Measurements from ENCODE around the gene DIAPH2. TPM values are rescaled to one million over a fixed set of nuclear protein-coding genes. Genes with fewer than 3 reads are reported as not detected.

Gene DIAPH2
- total RNA-seq, 1 experiment from 2014 or later, result 10.9 TPM

DNA sequence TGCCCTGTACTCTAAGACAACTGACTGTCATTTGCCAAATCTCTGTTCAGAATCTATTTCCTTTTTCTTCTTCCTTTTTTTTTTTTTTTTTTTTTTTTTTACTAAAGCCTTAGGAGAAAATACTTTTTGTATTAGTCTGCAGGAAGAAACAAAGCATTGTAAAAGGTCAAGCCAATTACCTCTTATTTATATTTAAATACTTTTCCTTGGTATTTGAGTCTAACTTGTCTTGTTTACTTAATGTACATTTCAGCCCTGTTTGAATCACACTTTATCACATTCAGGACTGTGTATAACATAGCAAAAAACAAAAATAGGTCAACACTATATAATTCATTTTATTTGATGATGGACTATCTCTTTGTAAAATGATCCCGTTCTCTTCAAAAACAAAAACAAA is 461.3 kb downstream of the DIAPH2 start (continued):
- TF ChIP-seq, protein P1, sequence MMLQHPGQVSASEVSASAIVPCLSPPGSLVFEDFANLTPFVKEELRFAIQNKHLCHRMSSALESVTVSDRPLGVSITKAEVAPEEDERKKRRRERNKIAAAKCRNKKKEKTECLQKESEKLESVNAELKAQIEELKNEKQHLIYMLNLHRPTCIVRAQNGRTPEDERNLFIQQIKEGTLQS (IDR thresholded peaks at IDR 0.05), result no peak
- no peak for TF ChIP-seq POLR2AphosphoS5 (IDR thresholded peaks at IDR 0.05; ENCODE audit: low read depth, low read length)
- TF ChIP-seq ZNF274 (IDR thresholded peaks at IDR 0.05; ENCODE audit: low read depth, low read length), result no peak
- no peak for TF ChIP-seq SRF (IDR thresholded peaks at IDR 0.05; ENCODE audit: low read depth)
- no peak for TF ChIP-seq EGR1 (IDR thresholded peaks at IDR 0.05; ENCODE audit: low read depth)
- TF ChIP-seq, protein P2, sequence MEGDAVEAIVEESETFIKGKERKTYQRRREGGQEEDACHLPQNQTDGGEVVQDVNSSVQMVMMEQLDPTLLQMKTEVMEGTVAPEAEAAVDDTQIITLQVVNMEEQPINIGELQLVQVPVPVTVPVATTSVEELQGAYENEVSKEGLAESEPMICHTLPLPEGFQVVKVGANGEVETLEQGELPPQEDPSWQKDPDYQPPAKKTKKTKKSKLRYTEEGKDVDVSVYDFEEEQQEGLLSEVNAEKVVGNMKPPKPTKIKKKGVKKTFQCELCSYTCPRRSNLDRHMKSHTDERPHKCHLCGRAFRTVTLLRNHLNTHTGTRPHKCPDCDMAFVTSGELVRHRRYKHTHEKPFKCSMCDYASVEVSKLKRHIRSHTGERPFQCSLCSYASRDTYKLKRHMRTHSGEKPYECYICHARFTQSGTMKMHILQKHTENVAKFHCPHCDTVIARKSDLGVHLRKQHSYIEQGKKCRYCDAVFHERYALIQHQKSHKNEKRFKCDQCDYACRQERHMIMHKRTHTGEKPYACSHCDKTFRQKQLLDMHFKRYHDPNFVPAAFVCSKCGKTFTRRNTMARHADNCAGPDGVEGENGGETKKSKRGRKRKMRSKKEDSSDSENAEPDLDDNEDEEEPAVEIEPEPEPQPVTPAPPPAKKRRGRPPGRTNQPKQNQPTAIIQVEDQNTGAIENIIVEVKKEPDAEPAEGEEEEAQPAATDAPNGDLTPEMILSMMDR (IDR thresholded peaks at IDR 0.05 in 2 of 3, conservative IDR thresholded peaks at IDR 0.05 in 1 of 3; ENCODE audit: borderline replicate concordance in 1 of 3, insufficient read depth in 1 of 3, low read depth in 2 of 3, low read length in 2 of 3), result no peak
- TF ChIP-seq, protein P3, sequence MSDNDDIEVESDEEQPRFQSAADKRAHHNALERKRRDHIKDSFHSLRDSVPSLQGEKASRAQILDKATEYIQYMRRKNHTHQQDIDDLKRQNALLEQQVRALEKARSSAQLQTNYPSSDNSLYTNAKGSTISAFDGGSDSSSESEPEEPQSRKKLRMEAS (IDR thresholded peaks at IDR 0.05), result no peak
- no peak for TF ChIP-seq EZH2 (IDR thresholded peaks at IDR 0.05)
- no peak for TF ChIP-seq CEBPB (IDR thresholded peaks at IDR 0.05; ENCODE audit: low read depth)

DNA sequence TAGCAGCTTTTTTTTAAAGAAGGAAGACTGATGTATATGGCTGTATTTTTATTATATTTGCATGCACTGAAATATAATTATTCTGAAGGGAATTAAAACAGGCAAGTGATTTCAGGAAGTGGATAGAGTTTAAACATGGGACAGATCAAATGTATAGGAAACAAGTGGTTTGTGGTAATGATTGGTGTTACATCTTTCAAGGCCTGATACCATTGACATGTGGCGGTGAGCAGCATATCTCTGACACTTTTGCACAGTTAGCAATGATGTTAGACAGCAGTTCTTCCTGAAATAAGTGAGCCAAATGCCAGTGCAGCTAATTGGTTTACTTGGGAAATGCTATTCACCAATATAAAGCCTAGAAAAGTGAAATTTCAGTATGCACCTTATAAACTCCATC is 471.2 kb downstream of the DIAPH2 start:
- TF ChIP-seq SRF (IDR thresholded peaks at IDR 0.05; ENCODE audit: low read depth) (no peak), ZNF274 (IDR thresholded peaks at IDR 0.05; ENCODE audit: low read depth, low read length) (no peak), JUND (IDR thresholded peaks at IDR 0.05) (no peak), EGR1 (IDR thresholded peaks at IDR 0.05; ENCODE audit: low read depth) (no peak), RAD21 (IDR thresholded peaks at IDR 0.05; ENCODE audit: low read depth) (no peak), SP1 (IDR thresholded peaks at IDR 0.05; ENCODE audit: low read depth) (no peak), SIN3A (IDR thresholded peaks at IDR 0.05; ENCODE audit: low read depth) (no peak), POLR2A (IDR thresholded peaks at IDR 0.05; ENCODE audit: borderline replicate concordance, extremely low read depth, insufficient read depth, insufficient read length) (no peak), ZFX (IDR thresholded peaks at IDR 0.05) (no peak), TCF7L2 (IDR thresholded peaks at IDR 0.05; ENCODE audit: borderline replicate concordance, extremely low read depth, insufficient read depth, insufficient read length) (no peak), CEBPB (IDR thresholded peaks at IDR 0.05; ENCODE audit: low read depth) (no peak), ELF1 (IDR thresholded peaks at IDR 0.05; ENCODE audit: borderline replicate concordance, low read depth) (no peak)
- TF ChIP-seq, protein P2 (IDR thresholded peaks at IDR 0.05 in 2 of 3, conservative IDR thresholded peaks at IDR 0.05 in 1 of 3; ENCODE audit: borderline replicate concordance in 1 of 3, insufficient read depth in 1 of 3, low read depth in 2 of 3, low read length in 2 of 3), result no peak
- TF ChIP-seq, protein P1 (IDR thresholded peaks at IDR 0.05), result no peak
- Histone ChIP-seq H3K27me3 (ENCODE audit: insufficient read depth, low read length) (no peaks in the 10 kb centered on the region), H3K4me2 (ENCODE audit: low read length) (no peak overlapping the region), H3K9me2 (ENCODE audit: insufficient read depth) (no peaks in the 10 kb centered on the region), H3K4me1 (ENCODE audit: control insufficient read depth in 1 of 2, insufficient read depth in 2 of 2, low read length in 2 of 2) (no peaks in the 10 kb centered on the region), H3K27ac (ENCODE audit: low read depth, low read length) (no peak overlapping the region), H3K36me3 (ENCODE audit: control insufficient read depth in 1 of 2, insufficient read depth in 2 of 2, low read length in 2 of 2) (no peaks in the 10 kb centered on the region), H3K9me3 (ENCODE audit: control insufficient read depth in 1 of 2, insufficient read depth in 1 of 2, low read depth in 1 of 2, low read length in 2 of 2) (no peaks in the 10 kb centered on the region), H3K79me2 (ENCODE audit: insufficient read depth, low read length) (no peaks in the 10 kb centered on the region), H3K4me3 (replicated peaks in 1 of 2; ENCODE audit: low read depth in 1 of 2, low read length in 2 of 2) (no peak overlapping the region), H2AFZ (ENCODE audit: low read depth, low read length, poor library complexity, severe bottlenecking) (no peak overlapping the region), H4K20me1 (ENCODE audit: insufficient read depth) (no peaks in the 10 kb centered on the region), H3K9ac (ENCODE audit: low read length) (no peak overlapping the region)
- ATAC-seq (no peak), DNase-seq (ENCODE audit: low read depth, low spot score) (no peak)
- no TSS peak for BruUV-seq (replicated peaks)
- ChIA-PET POLR2A (no interaction called here), CTCF (no interaction called here), RAD21 (ENCODE audit: low non-redundant PET in 1 of 2, low total read pairs in 2 of 2, uncharacterized antibody in 2 of 2, unreplicated experiment in 2 of 2) (no interaction called here)
- intact Hi-C loops (cut with micrococcal nuclease), result no loop called here

Measured in HCT116 (cell line).